ENCODE data around the gene RPS19. TPM values are rescaled to one million over a fixed set of nuclear protein-coding genes. Genes with fewer than 3 reads are reported as not detected.

RPS19 gene
- total RNA-seq, 2 donors from 2014 or later: 2,321 to 2,418 TPM

- H3K4me1 Mint-ChIP-seq: peaks cover 42% of the 10 kb centered on the region
These were observed 4.3 kb downstream of the RPS19 start for GRCh38 chr19:41864374-41864773.

GRCh38 chr19:41866284-41866683 lies 6.2 kb downstream of the RPS19 start:
- peaks cover 86% of the 10 kb centered on the region for H3K36me3 Mint-ChIP-seq (ENCODE audit: low read depth)
- no peak overlapping the region for H3K4me3 ChIP-seq (ENCODE audit: low read length)
- no peaks in the 10 kb centered on the region for H3K27me3 ChIP-seq (ENCODE audit: control insufficient read depth, insufficient read depth, low read length, poor library complexity, severe bottlenecking)
- no peaks in the 10 kb centered on the region for H3K9me3 Mint-ChIP-seq
- peak overlapping the region; percentile 25 for H3K27ac Mint-ChIP-seq
- H3K4me3 Mint-ChIP-seq: no peak overlapping the region
- WGBS, 2 experiments (ENCODE audit: insufficient coverage in 1 of 2, insufficient read length in 1 of 2): 96 to 98% methylated on average over 2 to 3 of the region's 3 CpGs
- peaks cover 92% of the 10 kb centered on the region for H3K36me3 ChIP-seq (ENCODE audit: control insufficient read depth, insufficient read depth, low read length)
- H3K27ac ChIP-seq (ENCODE audit: low read depth, low read length): no peak overlapping the region
- DNase-seq: no peak
- H3K9ac ChIP-seq (ENCODE audit: extremely low read depth, low read length, poor library complexity, severe bottlenecking): peak overlapping the region; percentile 11
- H3K27me3 Mint-ChIP-seq (ENCODE audit: insufficient read depth): no peaks in the 10 kb centered on the region
- H3K4me1 Mint-ChIP-seq: peaks cover 37% of the 10 kb centered on the region
- peaks cover 29% of the 10 kb centered on the region for H3K4me1 ChIP-seq (ENCODE audit: control insufficient read depth, insufficient read depth, low read length)
- no peaks in the 10 kb centered on the region for H3K9me3 ChIP-seq (ENCODE audit: control insufficient read depth, low read length)
- TF ChIP-seq, protein P1, sequence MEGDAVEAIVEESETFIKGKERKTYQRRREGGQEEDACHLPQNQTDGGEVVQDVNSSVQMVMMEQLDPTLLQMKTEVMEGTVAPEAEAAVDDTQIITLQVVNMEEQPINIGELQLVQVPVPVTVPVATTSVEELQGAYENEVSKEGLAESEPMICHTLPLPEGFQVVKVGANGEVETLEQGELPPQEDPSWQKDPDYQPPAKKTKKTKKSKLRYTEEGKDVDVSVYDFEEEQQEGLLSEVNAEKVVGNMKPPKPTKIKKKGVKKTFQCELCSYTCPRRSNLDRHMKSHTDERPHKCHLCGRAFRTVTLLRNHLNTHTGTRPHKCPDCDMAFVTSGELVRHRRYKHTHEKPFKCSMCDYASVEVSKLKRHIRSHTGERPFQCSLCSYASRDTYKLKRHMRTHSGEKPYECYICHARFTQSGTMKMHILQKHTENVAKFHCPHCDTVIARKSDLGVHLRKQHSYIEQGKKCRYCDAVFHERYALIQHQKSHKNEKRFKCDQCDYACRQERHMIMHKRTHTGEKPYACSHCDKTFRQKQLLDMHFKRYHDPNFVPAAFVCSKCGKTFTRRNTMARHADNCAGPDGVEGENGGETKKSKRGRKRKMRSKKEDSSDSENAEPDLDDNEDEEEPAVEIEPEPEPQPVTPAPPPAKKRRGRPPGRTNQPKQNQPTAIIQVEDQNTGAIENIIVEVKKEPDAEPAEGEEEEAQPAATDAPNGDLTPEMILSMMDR (conservative IDR thresholded peaks at IDR 0.05): no peak

More at GRCh38 chr19:41864374-41864773, 4.3 kb downstream of the RPS19 start:
- H3K9me3 Mint-ChIP-seq: no peaks in the 10 kb centered on the region
- DNase-seq: no peak
- peaks cover 77% of the 10 kb centered on the region for H3K36me3 Mint-ChIP-seq (ENCODE audit: low read depth)
- TF ChIP-seq, protein P1 (conservative IDR thresholded peaks at IDR 0.05): no peak
- H3K4me3 Mint-ChIP-seq: no peak overlapping the region
- no peak overlapping the region for H3K27ac ChIP-seq (ENCODE audit: low read depth, low read length)
- peak overlapping the region; percentile 57 for H3K4me3 ChIP-seq (ENCODE audit: low read length)
- peaks cover 82% of the 10 kb centered on the region for H3K36me3 ChIP-seq (ENCODE audit: control insufficient read depth, insufficient read depth, low read length)
- H3K27ac Mint-ChIP-seq: peak overlapping the region; percentile 74
- no peaks in the 10 kb centered on the region for H3K9me3 ChIP-seq (ENCODE audit: control insufficient read depth, low read length)
- peaks cover 31% of the 10 kb centered on the region for H3K4me1 ChIP-seq (ENCODE audit: control insufficient read depth, insufficient read depth, low read length)
- H3K27me3 Mint-ChIP-seq (ENCODE audit: insufficient read depth): no peaks in the 10 kb centered on the region
- 92 to 98% methylated on average over 2 to 5 of the region's 5 CpGs for WGBS, 2 experiments (ENCODE audit: insufficient coverage in 1 of 2, insufficient read length in 1 of 2)
- H3K9ac ChIP-seq (ENCODE audit: extremely low read depth, low read length, poor library complexity, severe bottlenecking): peak overlapping the region; percentile 5
- H3K27me3 ChIP-seq (ENCODE audit: control insufficient read depth, insufficient read depth, low read length, poor library complexity, severe bottlenecking): no peaks in the 10 kb centered on the region

DNA sequence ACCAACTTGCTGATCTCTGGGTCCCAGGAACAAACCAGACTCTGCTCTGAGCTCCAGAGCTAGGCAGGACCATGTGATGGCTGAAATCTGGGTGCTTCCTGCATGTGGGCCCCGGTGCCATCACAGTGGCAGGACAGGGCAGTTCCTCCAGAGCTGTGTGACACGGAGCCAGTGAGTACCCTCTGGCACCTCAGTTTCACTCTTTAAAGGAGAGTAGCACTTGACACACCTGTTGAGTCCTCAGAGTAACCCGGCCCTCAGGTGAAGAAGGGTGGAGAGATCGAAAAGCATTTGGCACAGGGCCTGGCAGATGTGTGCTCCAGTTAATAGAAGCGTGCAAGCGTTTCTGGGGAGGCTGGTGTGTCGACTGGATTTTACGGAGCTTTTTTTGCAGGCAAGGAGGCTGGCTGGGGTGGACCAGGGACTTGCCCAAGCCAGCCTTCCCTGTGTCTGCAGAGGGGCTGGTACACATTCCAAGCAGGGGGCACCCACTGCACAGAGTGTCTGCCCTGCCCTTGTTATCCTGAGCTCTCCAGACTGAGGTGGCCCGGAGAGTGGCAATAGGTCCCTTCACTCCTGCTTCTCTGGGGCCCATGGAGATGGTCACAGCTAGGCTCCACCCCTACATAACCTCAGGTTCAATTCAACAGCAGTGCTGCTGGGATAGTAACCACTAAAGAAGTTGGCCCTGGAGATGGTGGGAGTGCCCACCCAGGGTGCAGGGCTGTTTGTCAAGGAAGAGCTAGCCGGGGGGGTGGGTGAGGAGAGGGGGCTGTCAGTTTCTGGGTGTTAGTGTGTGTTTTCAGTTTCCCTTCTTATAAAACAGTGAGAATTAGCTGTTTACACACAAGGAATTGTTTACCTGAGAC lies 8.3 kb downstream of the RPS19 start:
- Histone ChIP-seq H3K27ac (ENCODE audit: low read depth, low read length) (no peak overlapping the region), H3K9me3 (ENCODE audit: control insufficient read depth, low read length) (no peaks in the 10 kb centered on the region), H3K4me3 (ENCODE audit: low read length) (no peak overlapping the region), H3K36me3 (ENCODE audit: control insufficient read depth, insufficient read depth, low read length) (peaks cover 78% of the 10 kb centered on the region), H3K4me1 (ENCODE audit: control insufficient read depth, insufficient read depth, low read length) (peaks cover 13% of the 10 kb centered on the region), H3K9ac (ENCODE audit: extremely low read depth, low read length, poor library complexity, severe bottlenecking) (no peak overlapping the region), H3K27me3 (ENCODE audit: control insufficient read depth, insufficient read depth, low read length, poor library complexity, severe bottlenecking) (no peaks in the 10 kb centered on the region)
- Mint-ChIP-seq H3K4me1 (peaks cover 22% of the 10 kb centered on the region), H3K9me3 (no peaks in the 10 kb centered on the region), H3K36me3 (ENCODE audit: low read depth) (peaks cover 68% of the 10 kb centered on the region), H3K27me3 (ENCODE audit: insufficient read depth) (no peaks in the 10 kb centered on the region), H3K4me3 (peak overlapping the region; percentile 15), H3K27ac (peak overlapping the region; percentile 90)
- DNase-seq: peak; percentile 59
- TF ChIP-seq, protein P1 (conservative IDR thresholded peaks at IDR 0.05): no peak
- WGBS, 2 experiments (ENCODE audit: insufficient coverage in 1 of 2, insufficient read length in 1 of 2): 95 to 97% methylated on average over 7 to 10 of the region's 10 CpGs

Data from endodermal cell (in vitro differentiated cells).